ENCODE data around the gene LAMB3. TPM values are rescaled to one million over a fixed set of nuclear protein-coding genes. Genes with fewer than 3 reads are reported as not detected.

The LAMB3 gene
- polyA plus RNA-seq, 1 donor (not counting 4 experiments of a cell fraction or from before 2014, with no cell fraction given) = 659 TPM

DNA sequence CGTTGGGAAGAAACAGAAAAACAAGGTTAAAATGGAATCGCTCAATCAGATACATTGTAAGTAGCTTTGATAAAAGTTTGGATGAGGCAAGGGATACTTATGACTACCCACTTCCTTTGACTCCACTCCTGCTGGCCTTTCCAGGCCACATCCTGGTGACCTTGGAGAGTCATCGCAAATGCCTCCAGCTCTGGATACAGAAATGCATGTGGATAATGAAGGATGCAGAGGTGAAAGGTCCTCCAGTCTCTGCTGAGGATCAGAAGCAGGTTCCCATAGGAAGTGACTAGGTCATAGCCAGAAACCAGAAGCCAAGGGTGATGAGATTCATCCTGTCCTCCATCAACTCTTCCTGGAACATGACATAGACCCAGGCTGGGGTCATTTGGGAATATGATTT, 74.9 kb downstream of the LAMB3 start:
- no peak overlapping the region for H3K27ac ChIP-seq (ENCODE audit: control insufficient read depth, insufficient read depth, low read length)
- no peak overlapping the region for H3K9ac ChIP-seq (ENCODE audit: control insufficient read depth, extremely low read depth, insufficient read depth, low read length)
- no peaks in the 10 kb centered on the region for H3K4me1 ChIP-seq (ENCODE audit: control insufficient read depth, extremely low read depth, insufficient read depth, low read length)
- H2AFZ ChIP-seq (ENCODE audit: control insufficient read depth, low read length) = no peak overlapping the region
- dilution Hi-C loops (cut with MboI; ENCODE audit: extremely low pct_ligation_motif_present, low sequenced_read_pairs) = no loop called here
- H3K79me2 ChIP-seq (ENCODE audit: control insufficient read depth, insufficient read depth, low read length) = no peaks in the 10 kb centered on the region
- no peaks in the 10 kb centered on the region for H3K9me1 ChIP-seq (ENCODE audit: control insufficient read depth, extremely low read depth, insufficient read depth, low read length)
- no peak overlapping the region for H3K4me2 ChIP-seq (ENCODE audit: control insufficient read depth, extremely low read depth, insufficient read depth, low read depth, low read length)
- H3K36me3 ChIP-seq (ENCODE audit: control insufficient read depth in 2 of 2, extremely low read depth in 1 of 2, insufficient read depth in 2 of 2, low read length in 2 of 2) = no peaks in the 10 kb centered on the region
- H3K4me3 ChIP-seq (ENCODE audit: control insufficient read depth in 2 of 3, extremely low read depth in 1 of 3, insufficient read depth in 2 of 3, low read depth in 1 of 3, low read length in 3 of 3) = no peak overlapping the region
- no peaks in the 10 kb centered on the region for H4K20me1 ChIP-seq (ENCODE audit: control insufficient read depth, extremely low read depth, insufficient read depth, low read length)
- TF ChIP-seq EZH2 (IDR thresholded peaks at IDR 0.05; ENCODE audit: low read length) = no peak
- FAIRE-seq (no peak), DNase-seq (ENCODE audit: low read depth, low spot score) (no peak)
- peaks cover 15% of the 10 kb centered on the region for H3K27me3 ChIP-seq (ENCODE audit: control insufficient read depth, extremely low read depth, insufficient read depth, low read length)
- H3K9me3 ChIP-seq (ENCODE audit: control insufficient read depth, low read depth, low read length) = no peaks in the 10 kb centered on the region

DNA sequence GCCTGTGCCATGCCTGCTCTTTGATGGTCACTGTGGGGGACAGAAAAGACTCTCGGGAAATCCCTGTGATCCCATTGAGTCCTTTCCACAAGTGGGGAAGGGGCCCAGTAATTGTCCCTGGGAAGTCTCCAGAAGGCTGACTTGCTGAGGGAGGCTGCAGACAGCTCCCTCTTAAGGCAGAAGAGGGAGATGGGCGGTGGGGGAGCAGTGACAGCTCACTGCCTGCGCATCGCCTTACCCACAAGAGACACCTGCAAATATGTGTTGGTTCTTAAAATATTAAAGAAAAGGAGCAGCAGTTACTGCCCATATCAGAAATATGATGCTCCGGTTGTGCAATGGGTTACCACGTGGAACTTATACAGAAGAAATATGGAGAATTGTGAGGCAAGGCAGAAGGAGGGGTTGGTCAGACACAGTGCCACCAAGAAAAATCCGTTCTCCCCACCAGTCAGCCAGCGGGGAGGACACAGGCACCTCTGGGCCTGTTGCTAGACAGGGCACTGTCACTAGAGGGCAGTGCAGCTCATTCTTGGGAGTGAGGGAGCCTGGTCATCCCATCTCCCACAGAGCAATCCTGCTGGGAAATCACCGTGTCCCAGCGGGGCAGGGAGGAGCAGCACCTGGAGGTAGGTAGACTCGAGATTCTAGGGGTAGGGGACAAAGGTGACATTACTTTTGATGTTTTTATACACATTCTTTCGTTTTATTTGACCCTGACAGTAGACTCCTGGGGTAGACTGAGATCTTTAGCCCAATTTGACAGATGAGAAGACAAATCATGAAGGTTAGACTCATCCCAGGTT, 75.6 kb downstream of the LAMB3 start:
- dilution Hi-C loops (cut with MboI; ENCODE audit: extremely low pct_ligation_motif_present, low sequenced_read_pairs) = no loop called here
- DNase-seq (ENCODE audit: low read depth, low spot score) = peak; percentile 40

More for the DNA sequence above, 75.6 kb downstream of the LAMB3 start:
- no peaks in the 10 kb centered on the region for H3K9me3 ChIP-seq (ENCODE audit: control insufficient read depth, low read depth, low read length)
- no peak overlapping the region for H3K9ac ChIP-seq (ENCODE audit: control insufficient read depth, extremely low read depth, insufficient read depth, low read length)
- no peak overlapping the region for H3K4me3 ChIP-seq (ENCODE audit: control insufficient read depth in 2 of 3, extremely low read depth in 1 of 3, insufficient read depth in 2 of 3, low read depth in 1 of 3, low read length in 3 of 3)
- H3K9me1 ChIP-seq (ENCODE audit: control insufficient read depth, extremely low read depth, insufficient read depth, low read length) = no peaks in the 10 kb centered on the region
- no peak overlapping the region for H3K4me2 ChIP-seq (ENCODE audit: control insufficient read depth, extremely low read depth, insufficient read depth, low read depth, low read length)
- no peaks in the 10 kb centered on the region for H3K36me3 ChIP-seq (ENCODE audit: control insufficient read depth in 2 of 2, extremely low read depth in 1 of 2, insufficient read depth in 2 of 2, low read length in 2 of 2)
- H3K79me2 ChIP-seq (ENCODE audit: control insufficient read depth, insufficient read depth, low read length) = no peaks in the 10 kb centered on the region
- H3K27me3 ChIP-seq (ENCODE audit: control insufficient read depth, extremely low read depth, insufficient read depth, low read length) = peaks cover 15% of the 10 kb centered on the region
- H3K4me1 ChIP-seq (ENCODE audit: control insufficient read depth, extremely low read depth, insufficient read depth, low read length) = no peaks in the 10 kb centered on the region
- FAIRE-seq = peak; percentile 82
- H2AFZ ChIP-seq (ENCODE audit: control insufficient read depth, low read length) = no peak overlapping the region
- TF ChIP-seq, protein P1, sequence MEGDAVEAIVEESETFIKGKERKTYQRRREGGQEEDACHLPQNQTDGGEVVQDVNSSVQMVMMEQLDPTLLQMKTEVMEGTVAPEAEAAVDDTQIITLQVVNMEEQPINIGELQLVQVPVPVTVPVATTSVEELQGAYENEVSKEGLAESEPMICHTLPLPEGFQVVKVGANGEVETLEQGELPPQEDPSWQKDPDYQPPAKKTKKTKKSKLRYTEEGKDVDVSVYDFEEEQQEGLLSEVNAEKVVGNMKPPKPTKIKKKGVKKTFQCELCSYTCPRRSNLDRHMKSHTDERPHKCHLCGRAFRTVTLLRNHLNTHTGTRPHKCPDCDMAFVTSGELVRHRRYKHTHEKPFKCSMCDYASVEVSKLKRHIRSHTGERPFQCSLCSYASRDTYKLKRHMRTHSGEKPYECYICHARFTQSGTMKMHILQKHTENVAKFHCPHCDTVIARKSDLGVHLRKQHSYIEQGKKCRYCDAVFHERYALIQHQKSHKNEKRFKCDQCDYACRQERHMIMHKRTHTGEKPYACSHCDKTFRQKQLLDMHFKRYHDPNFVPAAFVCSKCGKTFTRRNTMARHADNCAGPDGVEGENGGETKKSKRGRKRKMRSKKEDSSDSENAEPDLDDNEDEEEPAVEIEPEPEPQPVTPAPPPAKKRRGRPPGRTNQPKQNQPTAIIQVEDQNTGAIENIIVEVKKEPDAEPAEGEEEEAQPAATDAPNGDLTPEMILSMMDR (optimal IDR thresholded peaks at IDR 0.05 in 1 of 3, IDR thresholded peaks at IDR 0.05 in 1 of 3, conservative IDR thresholded peaks at IDR 0.05 in 1 of 3; ENCODE audit: extremely low read depth in 1 of 3, insufficient read depth in 2 of 3, low read length in 3 of 3) = peak; percentile 95 to 100 (median 99)
- no peak for TF ChIP-seq EZH2 (IDR thresholded peaks at IDR 0.05; ENCODE audit: low read length)
- no peaks in the 10 kb centered on the region for H4K20me1 ChIP-seq (ENCODE audit: control insufficient read depth, extremely low read depth, insufficient read depth, low read length)
- no peak overlapping the region for H3K27ac ChIP-seq (ENCODE audit: control insufficient read depth, insufficient read depth, low read length)

Data from keratinocyte (primary cell).